ENCODE data around the gene CYP46A1.

DNA sequence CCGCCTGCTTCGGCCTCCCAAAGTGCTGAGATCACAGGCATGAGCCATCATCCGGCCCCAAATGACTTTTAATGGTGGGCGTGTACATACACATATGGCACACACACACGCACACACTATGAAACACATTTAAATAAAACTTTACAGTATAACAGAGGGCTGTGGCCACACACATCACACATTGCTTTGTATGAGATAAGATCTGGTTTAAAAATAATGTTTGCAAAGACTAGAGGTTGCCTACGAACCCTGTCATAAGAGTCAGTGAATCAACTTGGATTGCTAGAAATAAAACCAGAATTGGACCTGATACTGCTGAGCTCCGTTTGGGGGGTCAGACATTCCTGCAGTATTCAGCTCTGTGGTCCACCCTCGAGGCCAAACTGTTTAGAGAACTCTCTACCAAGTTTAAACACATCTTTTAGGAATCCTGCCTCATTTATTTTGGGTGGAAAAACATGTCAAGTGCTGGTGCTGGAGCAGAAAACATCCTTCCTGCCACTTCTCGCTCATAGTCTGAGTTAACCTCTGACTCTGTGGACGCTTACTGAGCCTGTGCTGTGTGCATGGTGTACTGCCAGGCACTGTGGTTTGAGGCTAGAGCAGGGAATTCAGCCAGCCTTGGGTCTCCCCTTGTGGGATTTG is 61.3 kb downstream of the CYP46A1 start:
- TF ChIP-seq, protein P1, sequence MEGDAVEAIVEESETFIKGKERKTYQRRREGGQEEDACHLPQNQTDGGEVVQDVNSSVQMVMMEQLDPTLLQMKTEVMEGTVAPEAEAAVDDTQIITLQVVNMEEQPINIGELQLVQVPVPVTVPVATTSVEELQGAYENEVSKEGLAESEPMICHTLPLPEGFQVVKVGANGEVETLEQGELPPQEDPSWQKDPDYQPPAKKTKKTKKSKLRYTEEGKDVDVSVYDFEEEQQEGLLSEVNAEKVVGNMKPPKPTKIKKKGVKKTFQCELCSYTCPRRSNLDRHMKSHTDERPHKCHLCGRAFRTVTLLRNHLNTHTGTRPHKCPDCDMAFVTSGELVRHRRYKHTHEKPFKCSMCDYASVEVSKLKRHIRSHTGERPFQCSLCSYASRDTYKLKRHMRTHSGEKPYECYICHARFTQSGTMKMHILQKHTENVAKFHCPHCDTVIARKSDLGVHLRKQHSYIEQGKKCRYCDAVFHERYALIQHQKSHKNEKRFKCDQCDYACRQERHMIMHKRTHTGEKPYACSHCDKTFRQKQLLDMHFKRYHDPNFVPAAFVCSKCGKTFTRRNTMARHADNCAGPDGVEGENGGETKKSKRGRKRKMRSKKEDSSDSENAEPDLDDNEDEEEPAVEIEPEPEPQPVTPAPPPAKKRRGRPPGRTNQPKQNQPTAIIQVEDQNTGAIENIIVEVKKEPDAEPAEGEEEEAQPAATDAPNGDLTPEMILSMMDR (IDR thresholded peaks at IDR 0.05) = no peak
- no peak for TF ChIP-seq POLR2A (IDR thresholded peaks at IDR 0.05)

Measured in Peyer's patch (tissue), 4 donors.